AG04450 (cell line): Measurements from ENCODE around the gene EPB41L2. TPM values are rescaled to one million over a fixed set of nuclear protein-coding genes. Genes with fewer than 3 reads are reported as not detected.

Source experiments
- CTCF ChIA-PET: fragments of 300-600, 350-600 bp; formaldehyde crosslinking; extraction: SDS; loops from one replicate; lab custom pipeline; 2022; ENCODE audit warnings: antibody characterized with exemption, inconsistent platforms; lab: Charles Lee
- POLR2A ChIA-PET: fragments of 350-600 bp; formaldehyde crosslinking; extraction: SDS; loops from one replicate; lab custom pipeline; 2021; ENCODE audit warnings: antibody characterized with exemption, inconsistent platforms; lab: Yijun Ruan, JAX
- DNase-seq: peaks from one replicate; pipeline ENCODE4 v3.0.0-alpha.2; 2011; ENCODE audit warnings: low read depth, low spot score
- H3K27ac ChIP-seq: one replicate; pipeline ENCODE4 v1.5.1; 2012; ENCODE audit warnings: low read depth, low read length, control low read depth
- H3K27me3 ChIP-seq: one replicate; pipeline ENCODE4 v1.6.0; 2012; ENCODE audit warnings: low read length; ENCODE audit not compliant: control insufficient read depth, insufficient read depth
- H3K4me3 ChIP-seq: 2 replicates; pipeline ENCODE4 v1.5.1; 2011; ENCODE audit warnings: mild to moderate bottlenecking, low read depth, low read length, control low read depth
- H3K9me3 ChIP-seq: 2 replicates; pipeline ENCODE4 v1.5.1; 2012; ENCODE audit warnings: low read length; ENCODE audit not compliant: control insufficient read depth, insufficient read depth
- polyA plus RNA-seq: library from polyadenylated mRNA; depleted of rRNA; stranded (reverse); fragments of >200 nt; gene quantifications from 2 replicates; pipeline ENCODE4 v1.2.3, GENCODE V29; 2011
- TF ChIP-seq, protein P1 (sequence below): IDR thresholded peaks from 2 replicates; pipeline ENCODE4 v1.5.1; 2011; ENCODE audit warnings: low read depth, low read length, control low read depth, inconsistent platforms

Gene EPB41L2
- polyA plus RNA-seq, 1 experiment, result 165 TPM

DNA sequence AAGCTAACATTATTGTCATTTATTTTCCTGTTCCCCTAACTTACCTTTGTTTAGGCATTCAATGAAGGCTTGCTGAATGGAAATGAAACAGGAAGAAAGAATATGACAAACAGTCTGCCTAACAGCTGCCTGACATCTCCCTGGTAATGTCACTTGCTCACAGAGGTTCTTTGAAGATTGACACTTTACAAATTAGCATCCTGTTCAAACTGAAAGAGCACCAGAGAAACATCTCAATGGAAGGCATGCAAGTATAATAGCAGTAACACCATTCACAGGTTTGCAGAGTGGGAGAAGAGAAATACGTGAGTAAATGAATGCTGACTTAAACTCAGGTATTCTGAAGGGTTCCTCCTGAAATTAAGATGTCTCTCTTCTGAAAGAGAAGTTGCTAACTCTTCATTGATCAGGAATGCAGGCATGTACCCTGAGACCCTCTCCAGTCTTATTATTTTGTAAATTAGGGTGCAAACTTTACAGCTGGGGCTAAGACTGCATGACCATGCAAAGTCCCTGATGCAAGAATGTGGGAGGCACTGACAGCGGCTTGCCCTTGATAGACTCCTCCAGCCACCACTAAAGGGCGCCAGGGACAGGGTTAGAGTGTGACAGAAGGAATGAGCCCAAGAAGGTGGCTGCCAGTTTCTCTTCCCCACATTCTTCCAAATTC is 237.1 kb downstream of the EPB41L2 start:
- ChIA-PET CTCF (no interaction called here), POLR2A (no interaction called here)
- no peaks in the 10 kb centered on the region for H3K27me3 ChIP-seq
- no peak overlapping the region for H3K4me3 ChIP-seq
- TF ChIP-seq, protein P1, sequence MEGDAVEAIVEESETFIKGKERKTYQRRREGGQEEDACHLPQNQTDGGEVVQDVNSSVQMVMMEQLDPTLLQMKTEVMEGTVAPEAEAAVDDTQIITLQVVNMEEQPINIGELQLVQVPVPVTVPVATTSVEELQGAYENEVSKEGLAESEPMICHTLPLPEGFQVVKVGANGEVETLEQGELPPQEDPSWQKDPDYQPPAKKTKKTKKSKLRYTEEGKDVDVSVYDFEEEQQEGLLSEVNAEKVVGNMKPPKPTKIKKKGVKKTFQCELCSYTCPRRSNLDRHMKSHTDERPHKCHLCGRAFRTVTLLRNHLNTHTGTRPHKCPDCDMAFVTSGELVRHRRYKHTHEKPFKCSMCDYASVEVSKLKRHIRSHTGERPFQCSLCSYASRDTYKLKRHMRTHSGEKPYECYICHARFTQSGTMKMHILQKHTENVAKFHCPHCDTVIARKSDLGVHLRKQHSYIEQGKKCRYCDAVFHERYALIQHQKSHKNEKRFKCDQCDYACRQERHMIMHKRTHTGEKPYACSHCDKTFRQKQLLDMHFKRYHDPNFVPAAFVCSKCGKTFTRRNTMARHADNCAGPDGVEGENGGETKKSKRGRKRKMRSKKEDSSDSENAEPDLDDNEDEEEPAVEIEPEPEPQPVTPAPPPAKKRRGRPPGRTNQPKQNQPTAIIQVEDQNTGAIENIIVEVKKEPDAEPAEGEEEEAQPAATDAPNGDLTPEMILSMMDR, result no peak
- H3K27ac ChIP-seq, result no peak overlapping the region
- no peaks in the 10 kb centered on the region for H3K9me3 ChIP-seq
- DNase-seq, result no peak

DNA sequence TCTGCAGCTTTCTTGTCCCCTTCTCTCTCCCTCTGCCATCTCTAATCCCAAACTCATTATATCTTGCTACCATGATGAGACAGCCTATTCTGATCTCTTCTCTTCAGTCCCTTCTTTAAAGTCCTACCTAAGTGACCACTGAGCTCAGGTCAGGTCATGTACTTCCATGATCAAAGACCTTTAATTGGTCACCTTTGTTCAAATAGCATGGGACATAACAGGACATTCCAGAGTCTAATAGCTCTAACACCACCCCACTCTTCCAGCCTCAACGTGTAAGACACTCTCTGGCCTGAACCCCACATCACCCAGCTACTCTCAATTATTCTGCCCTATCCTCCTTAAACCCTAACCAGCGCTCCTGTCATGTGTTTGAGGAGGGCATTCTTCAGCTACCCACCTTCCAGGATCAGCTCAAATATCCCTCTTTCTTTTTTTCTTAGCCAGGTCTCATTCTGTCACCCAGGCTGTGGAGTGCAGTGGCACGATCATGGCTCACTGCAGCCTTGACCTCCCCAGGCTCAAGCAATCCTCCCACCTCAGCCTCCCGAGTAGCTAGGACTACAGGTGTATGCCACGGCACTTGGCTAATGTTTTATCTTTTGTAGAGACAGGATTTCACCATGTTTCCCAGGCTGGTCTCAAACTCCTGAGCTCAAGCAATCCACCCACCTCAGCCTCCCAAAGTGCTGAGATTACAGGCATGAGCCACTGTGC is 237.9 kb downstream of the EPB41L2 start:
- CTCF ChIA-PET, result no interaction called here

DNA sequence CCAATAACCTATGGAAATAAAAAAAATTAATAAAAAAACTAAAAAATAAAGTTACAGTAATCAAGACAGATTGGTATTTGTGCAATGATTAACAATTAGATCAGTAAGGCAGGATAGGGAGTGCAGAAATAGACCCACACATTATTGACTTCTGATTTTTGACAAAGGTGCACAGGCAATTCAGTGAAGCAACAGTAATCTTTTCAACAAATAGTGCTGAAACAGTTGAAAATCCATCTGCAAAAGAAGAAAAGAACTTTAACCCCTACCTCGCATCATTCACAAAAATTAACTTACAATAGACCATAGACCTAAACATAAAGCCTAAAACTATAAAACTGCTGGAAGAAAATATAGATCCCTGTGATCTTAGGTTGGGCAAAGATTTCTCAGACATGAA is 240.3 kb downstream of the EPB41L2 start:
- DNase-seq, result no peak
- Histone ChIP-seq H3K27ac (no peak overlapping the region), H3K4me3 (no peak overlapping the region), H3K27me3 (no peaks in the 10 kb centered on the region), H3K9me3 (no peaks in the 10 kb centered on the region)
- ChIA-PET POLR2A (no interaction called here), CTCF (no interaction called here)
- TF ChIP-seq, protein P1, result no peak

More for the DNA sequence above, 237.9 kb downstream of the EPB41L2 start:
- TF ChIP-seq, protein P1, result no peak
- no peak for DNase-seq
- no peak overlapping the region for H3K4me3 ChIP-seq
- H3K27ac ChIP-seq, result no peak overlapping the region
- H3K27me3 ChIP-seq, result no peaks in the 10 kb centered on the region
- no peaks in the 10 kb centered on the region for H3K9me3 ChIP-seq
- POLR2A ChIA-PET, result no interaction called here

DNA sequence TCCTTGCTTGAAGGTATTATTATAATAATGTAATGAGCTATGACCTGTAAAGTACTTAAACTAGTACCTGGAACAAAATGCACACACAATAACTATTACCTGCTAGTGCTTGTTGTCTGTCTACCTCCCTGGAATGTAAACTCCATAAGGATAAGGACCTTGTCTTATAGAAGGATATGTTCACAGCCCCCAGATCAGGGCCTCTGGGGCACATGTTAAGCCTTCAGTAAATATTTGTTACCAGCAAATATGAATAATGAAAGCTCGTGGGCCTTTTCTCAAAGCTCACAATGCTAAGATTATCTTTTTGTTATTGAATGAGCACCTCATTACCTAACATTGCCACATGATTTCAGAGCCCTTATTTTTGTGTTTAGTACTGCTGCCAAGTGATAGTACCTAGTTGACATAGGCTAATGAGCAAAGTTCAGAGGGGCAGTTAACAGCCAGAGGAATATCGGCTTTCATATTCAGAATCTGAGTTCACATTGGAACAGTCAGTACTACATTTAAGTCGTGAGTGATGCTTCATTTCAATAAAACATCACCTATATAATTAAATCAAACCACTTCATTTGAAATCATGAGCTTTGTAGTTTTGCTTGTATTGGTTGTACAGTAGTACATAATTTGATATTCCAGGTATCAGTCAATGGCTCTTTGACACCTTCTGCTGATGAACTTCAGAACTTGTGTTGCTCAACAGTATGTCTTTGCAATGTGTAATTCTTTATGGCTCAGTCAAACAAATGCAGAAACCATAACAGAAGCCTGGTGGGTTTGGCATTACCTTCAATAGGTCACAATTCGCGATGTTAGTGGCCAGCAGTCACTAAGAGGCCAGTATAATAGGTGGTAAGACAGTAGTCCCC is 247.6 kb downstream of the EPB41L2 start:
- DNase-seq, result no peak
- POLR2A ChIA-PET, result no interaction called here
- Histone ChIP-seq H3K27ac (no peak overlapping the region), H3K27me3 (no peaks in the 10 kb centered on the region), H3K4me3 (no peak overlapping the region), H3K9me3 (no peaks in the 10 kb centered on the region)
- CTCF ChIA-PET, result no interaction called here
- TF ChIP-seq, protein P1, result no peak
